Purkinje cell (primary cell): ENCODE measurements around the gene ABCA7. TPM values are rescaled to one million over a fixed set of nuclear protein-coding genes. Genes with fewer than 3 reads are reported as not detected.

Source experiments
- polyA plus RNA-seq: library from polyadenylated mRNA; unstranded; fragments of >200 nt; fragmentation: Nextera tagmentation; gene quantifications from 2 replicates; pipeline ENCODE4 v1.2.1, GENCODE V29; 2014

Gene ABCA7
- 2.1 TPM in 1 of 2 replicates, not detected in the other for polyA plus RNA-seq

GRCh38 chr19:1039646-1040475 is at the start of gene ABCA7:
ABCA7 (plus strand) TSS chr19:1040107; CDS start chr19:1041362, 1,255 bp downstream.

GRCh38 chr19:1000095-1000494 is 39.8 kb upstream of the ABCA7 start, which contains the start of gene GRIN3B:
GRIN3B (plus strand) TSS chr19:1000419; CDS start chr19:1000438, 19 bp downstream.

GRCh38 chr19:1020868-1021425 is 19.0 kb upstream of the ABCA7 start, which contains the start of gene TMEM259:
TMEM259 (minus strand) TSS chr19:1021123; CDS start chr19:1020996, 127 bp downstream.

GRCh38 chr19:1025960-1026782 is 13.7 kb upstream of the ABCA7 start, which contains the start of gene CNN2:
CNN2 (plus strand) TSS chr19:1026608; CDS start chr19:1026662, 54 bp downstream.

GRCh38 chr19:1066748-1067340 is 26.9 kb downstream of the ABCA7 start, which contains the start of gene ARHGAP45:
ARHGAP45 (plus strand) TSS chr19:1067167; CDS start chr19:1067406, 239 bp downstream.

GRCh38 chr19:1094978-1095701 is 55.2 kb downstream of the ABCA7 start, which contains the start of gene POLR2E:
POLR2E (minus strand) TSS chr19:1095375; CDS start chr19:1095315, 60 bp downstream.

GRCh38 chr19:1103708-1104310 is 63.9 kb downstream of the ABCA7 start, which contains the start of gene GPX4:
GPX4 (plus strand) TSS chr19:1103994; CDS start chr19:1104044, 50 bp downstream.

Other genes with a start within 250 kb of the ABCA7 start
- 0.62 and 0.71 TPM in 2 replicates for gene PTBP1, start 242.7 kb upstream of the ABCA7 start, polyA plus RNA-seq
- 1.2 TPM in 1 of 2 replicates, not detected in the other for gene PLPPR3, start 218.2 kb upstream of the ABCA7 start, polyA plus RNA-seq
- gene AZU1, start 212.3 kb upstream of the ABCA7 start, polyA plus RNA-seq = not detected in 2 replicates
- gene PRTN3, start 199.1 kb upstream of the ABCA7 start, polyA plus RNA-seq = not detected in 2 replicates
- not detected in 2 replicates for gene ELANE, start 187.8 kb upstream of the ABCA7 start, polyA plus RNA-seq
- gene CFD, start 180.4 kb upstream of the ABCA7 start, polyA plus RNA-seq = 0.34 and 0.60 TPM in 2 replicates
- 3.6 and 15.3 TPM in 2 replicates for gene MED16, start 146.9 kb upstream of the ABCA7 start, polyA plus RNA-seq
- gene RNU6-9, start 146.6 kb upstream of the ABCA7 start, polyA plus RNA-seq = not detected in 2 replicates
- gene R3HDM4, start 126.9 kb upstream of the ABCA7 start, polyA plus RNA-seq = 0.92 and 2.0 TPM in 2 replicates
- not detected in 2 replicates for gene KISS1R, start 122.8 kb upstream of the ABCA7 start, polyA plus RNA-seq
- 0.07 and 0.27 TPM in 2 replicates for gene ARID3A, start 114.1 kb upstream of the ABCA7 start, polyA plus RNA-seq
- gene WDR18, start 55.8 kb upstream of the ABCA7 start, polyA plus RNA-seq = 6.9 and 7.9 TPM in 2 replicates
- not detected in 2 replicates for gene GRIN3B, start 39.7 kb upstream of the ABCA7 start, polyA plus RNA-seq
- 2.3 and 6.2 TPM in 2 replicates for gene TMEM259, start 19.0 kb upstream of the ABCA7 start, polyA plus RNA-seq
- gene RNU6-2, start 18.6 kb upstream of the ABCA7 start, polyA plus RNA-seq = not detected in 2 replicates
- 0.78 TPM in 1 of 2 replicates, not detected in the other for gene CNN2, start 13.5 kb upstream of the ABCA7 start, polyA plus RNA-seq
- gene ARHGAP45, start 27.1 kb downstream of the ABCA7 start, polyA plus RNA-seq = not detected in 2 replicates
- gene POLR2E, start 55.3 kb downstream of the ABCA7 start, polyA plus RNA-seq = 10.2 and 26.5 TPM in 2 replicates
- gene GPX4, start 63.9 kb downstream of the ABCA7 start, polyA plus RNA-seq = 152 and 277 TPM in 2 replicates
- gene SBNO2, start 134.2 kb downstream of the ABCA7 start, polyA plus RNA-seq = 0.07 TPM in 1 of 2 replicates, not detected in the other
- gene STK11, start 165.7 kb downstream of the ABCA7 start, polyA plus RNA-seq = 0.17 and 0.27 TPM in 2 replicates
- 0.25 and 0.26 TPM in 2 replicates for gene CBARP, start 197.9 kb downstream of the ABCA7 start, polyA plus RNA-seq
- 71.5 and 78.2 TPM in 2 replicates for gene ATP5F1D, start 201.6 kb downstream of the ABCA7 start, polyA plus RNA-seq
- 0.46 and 1.2 TPM in 2 replicates for gene MIDN, start 208.5 kb downstream of the ABCA7 start, polyA plus RNA-seq
- 80.6 and 81.4 TPM in 2 replicates for gene CIRBP, start 229.2 kb downstream of the ABCA7 start, polyA plus RNA-seq
- gene FAM174C, start 235.4 kb downstream of the ABCA7 start, polyA plus RNA-seq = 7.3 and 10.2 TPM in 2 replicates
- not detected in 2 replicates for gene EFNA2, start 245.8 kb downstream of the ABCA7 start, polyA plus RNA-seq